ENCODE data around the gene MACROH2A1. TPM values are rescaled to one million over a fixed set of nuclear protein-coding genes. Genes with fewer than 3 reads are reported as not detected.

The MACROH2A1 gene
- total RNA-seq, 4 donors from 2014 or later = 104 to 167 (median 136) TPM

DNA sequence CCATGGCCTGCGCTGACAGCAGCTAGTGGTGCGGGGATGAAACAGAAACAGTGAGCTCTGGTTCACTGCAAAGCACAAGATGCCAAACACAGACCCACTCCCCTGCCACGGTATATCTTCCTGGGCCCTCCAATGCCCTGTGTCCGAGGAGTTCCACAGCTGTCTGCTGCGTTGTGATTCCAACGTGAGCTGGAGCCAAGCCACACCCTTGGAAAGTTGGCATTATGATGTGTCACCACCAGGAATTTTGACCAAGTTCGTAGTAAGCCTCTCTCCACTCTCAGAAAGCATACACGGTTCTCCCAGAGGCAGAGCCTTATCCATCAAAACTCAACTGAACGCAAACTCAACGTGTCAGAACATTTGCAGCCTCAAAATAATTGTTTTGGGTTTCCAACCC lies 55.6 kb downstream of the MACROH2A1 start:
- in situ Hi-C loops (cut with MboI; ENCODE audit: low sequenced_read_pairs in 4 of 4) = no loop called here
- H3K27me3 ChIP-seq = no peaks in the 10 kb centered on the region
- intact Hi-C loops (cut with DNase I; ENCODE audit: low total_unique reads) = no loop called here
- no peak for TF ChIP-seq POLR2A (IDR thresholded peaks at IDR 0.05)
- TF ChIP-seq, protein P1, sequence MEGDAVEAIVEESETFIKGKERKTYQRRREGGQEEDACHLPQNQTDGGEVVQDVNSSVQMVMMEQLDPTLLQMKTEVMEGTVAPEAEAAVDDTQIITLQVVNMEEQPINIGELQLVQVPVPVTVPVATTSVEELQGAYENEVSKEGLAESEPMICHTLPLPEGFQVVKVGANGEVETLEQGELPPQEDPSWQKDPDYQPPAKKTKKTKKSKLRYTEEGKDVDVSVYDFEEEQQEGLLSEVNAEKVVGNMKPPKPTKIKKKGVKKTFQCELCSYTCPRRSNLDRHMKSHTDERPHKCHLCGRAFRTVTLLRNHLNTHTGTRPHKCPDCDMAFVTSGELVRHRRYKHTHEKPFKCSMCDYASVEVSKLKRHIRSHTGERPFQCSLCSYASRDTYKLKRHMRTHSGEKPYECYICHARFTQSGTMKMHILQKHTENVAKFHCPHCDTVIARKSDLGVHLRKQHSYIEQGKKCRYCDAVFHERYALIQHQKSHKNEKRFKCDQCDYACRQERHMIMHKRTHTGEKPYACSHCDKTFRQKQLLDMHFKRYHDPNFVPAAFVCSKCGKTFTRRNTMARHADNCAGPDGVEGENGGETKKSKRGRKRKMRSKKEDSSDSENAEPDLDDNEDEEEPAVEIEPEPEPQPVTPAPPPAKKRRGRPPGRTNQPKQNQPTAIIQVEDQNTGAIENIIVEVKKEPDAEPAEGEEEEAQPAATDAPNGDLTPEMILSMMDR (IDR thresholded peaks at IDR 0.05 in 4 of 5, conservative IDR thresholded peaks at IDR 0.05 in 1 of 5) = no peak
- ATAC-seq (no peak), DNase-seq (no peak)
- H3K9me3 ChIP-seq = no peaks in the 10 kb centered on the region
- H3K4me1 ChIP-seq = no peaks in the 10 kb centered on the region
- no peak overlapping the region for H3K27ac ChIP-seq
- peaks cover 0 to 78% of the 10 kb centered on the region in 2 donors for H3K36me3 ChIP-seq
- no peak overlapping the region for H3K4me3 ChIP-seq

GRCh38 chr5:135342551-135342875 lies 56.5 kb downstream of the MACROH2A1 start:
- intact Hi-C loops (cut with DNase I; ENCODE audit: low total_unique reads) = no loop called here
- Histone ChIP-seq H3K4me3 (no peak overlapping the region), H3K27ac (no peak overlapping the region), H3K4me1 (no peaks in the 10 kb centered on the region), H3K9me3 (no peaks in the 10 kb centered on the region), H3K27me3 (no peaks in the 10 kb centered on the region), H3K36me3 (peaks cover 0 to 87% of the 10 kb centered on the region in 2 donors)
- TF ChIP-seq, protein P1 (IDR thresholded peaks at IDR 0.05 in 4 of 5, conservative IDR thresholded peaks at IDR 0.05 in 1 of 5) = no peak
- no peak for TF ChIP-seq POLR2A (IDR thresholded peaks at IDR 0.05)
- DNase-seq = no peak
- ATAC-seq = no peak
- in situ Hi-C loops (cut with MboI; ENCODE audit: low sequenced_read_pairs in 4 of 4) = no loop called here

DNA sequence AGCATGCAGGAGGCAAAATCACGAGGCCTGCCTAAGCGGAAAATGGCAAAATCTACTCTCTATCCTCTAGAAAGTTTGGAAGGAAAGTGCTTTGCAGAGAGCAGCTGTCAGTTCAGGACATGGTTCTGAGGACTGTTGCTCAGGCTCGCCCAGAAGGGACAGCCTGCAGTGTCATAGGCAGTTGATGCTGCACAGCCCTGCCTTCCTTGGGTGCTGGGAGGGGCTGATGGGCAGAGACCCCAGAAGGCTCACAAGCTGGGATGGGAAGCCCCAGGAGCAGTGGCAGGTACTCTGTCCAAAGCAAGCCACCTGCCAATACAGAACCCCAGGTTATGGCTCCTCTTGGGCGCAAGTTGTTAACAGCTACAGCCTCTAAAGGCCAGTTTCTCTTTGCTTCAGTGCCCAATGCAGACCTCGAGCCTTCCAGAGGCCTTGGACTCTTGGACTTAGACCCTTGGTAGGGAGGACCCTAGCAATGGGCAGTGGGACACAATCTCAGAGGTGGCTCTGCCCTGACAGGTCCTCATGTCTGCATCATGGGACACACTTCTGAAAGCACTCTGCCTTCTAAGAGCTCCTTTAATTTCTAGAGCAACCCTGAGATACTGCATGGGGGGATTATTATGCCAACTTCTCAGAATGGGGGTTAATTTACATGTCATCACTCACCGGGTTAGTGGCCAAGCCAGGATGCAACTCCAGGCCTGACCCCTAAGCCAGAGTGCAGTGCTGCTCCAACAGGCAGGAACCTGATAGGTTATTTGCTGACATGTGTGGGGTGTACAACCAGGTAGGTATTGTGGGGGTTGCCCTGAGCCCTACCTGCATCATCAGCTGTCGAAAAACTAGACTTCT lies 57.1 kb downstream of the MACROH2A1 start:
- no peak for DNase-seq
- no peak for TF ChIP-seq POLR2A (IDR thresholded peaks at IDR 0.05)

DNA sequence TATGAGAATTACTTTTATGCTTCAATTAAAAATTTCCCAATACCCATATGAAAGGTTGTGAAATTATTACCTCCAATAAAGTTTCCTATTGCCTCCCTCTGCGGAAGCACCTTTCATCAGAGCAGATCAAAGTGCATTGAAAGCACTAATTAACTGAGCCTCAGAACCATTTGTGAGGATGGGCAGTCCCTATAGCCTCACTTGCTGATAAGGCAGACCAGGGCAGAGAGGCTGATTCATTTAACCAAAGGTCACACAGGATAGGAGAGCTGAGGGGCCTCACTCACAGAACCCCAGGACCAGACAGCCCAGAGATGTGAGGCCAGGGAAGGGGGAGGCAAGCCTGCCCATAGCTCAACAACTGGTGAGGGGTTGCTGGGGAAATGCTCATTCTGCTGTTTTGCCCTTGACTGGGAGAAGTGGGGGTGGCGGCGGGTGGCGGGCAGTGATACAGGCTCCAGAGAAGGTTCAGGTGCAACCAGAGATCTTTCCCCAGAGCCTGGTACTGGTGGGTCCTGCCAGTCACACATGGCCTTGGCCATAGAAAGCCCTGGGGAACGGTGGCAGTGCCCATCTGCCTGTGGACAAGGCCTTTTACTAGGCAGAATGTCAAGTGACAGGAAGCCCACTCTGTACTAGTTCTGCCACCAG lies 57.9 kb downstream of the MACROH2A1 start:
- Histone ChIP-seq H3K27me3 (no peaks in the 10 kb centered on the region), H3K27ac (no peak overlapping the region), H3K4me1 (no peaks in the 10 kb centered on the region), H3K4me3 (no peak overlapping the region), H3K36me3 (peaks cover 0 to 85% of the 10 kb centered on the region in 2 donors), H3K9me3 (no peaks in the 10 kb centered on the region)
- ATAC-seq (no peak), DNase-seq (no peak)
- no peak for TF ChIP-seq POLR2A (IDR thresholded peaks at IDR 0.05)
- TF ChIP-seq, protein P1 (IDR thresholded peaks at IDR 0.05 in 4 of 5, conservative IDR thresholded peaks at IDR 0.05 in 1 of 5) = no peak
- in situ Hi-C loops (cut with MboI; ENCODE audit: low sequenced_read_pairs in 4 of 4) (no loop called here), intact Hi-C loops (cut with DNase I; ENCODE audit: low total_unique reads) (no loop called here)

More for the DNA sequence above, 57.1 kb downstream of the MACROH2A1 start:
- H3K9me3 ChIP-seq = no peaks in the 10 kb centered on the region
- H3K36me3 ChIP-seq = peaks cover 0 to 87% of the 10 kb centered on the region in 2 donors
- intact Hi-C loops (cut with DNase I; ENCODE audit: low total_unique reads) (no loop called here), in situ Hi-C loops (cut with MboI; ENCODE audit: low sequenced_read_pairs in 4 of 4) (no loop called here)
- no peak for ATAC-seq
- no peak overlapping the region for H3K27ac ChIP-seq
- no peaks in the 10 kb centered on the region for H3K4me1 ChIP-seq
- no peaks in the 10 kb centered on the region for H3K27me3 ChIP-seq
- no peak overlapping the region for H3K4me3 ChIP-seq

DNA sequence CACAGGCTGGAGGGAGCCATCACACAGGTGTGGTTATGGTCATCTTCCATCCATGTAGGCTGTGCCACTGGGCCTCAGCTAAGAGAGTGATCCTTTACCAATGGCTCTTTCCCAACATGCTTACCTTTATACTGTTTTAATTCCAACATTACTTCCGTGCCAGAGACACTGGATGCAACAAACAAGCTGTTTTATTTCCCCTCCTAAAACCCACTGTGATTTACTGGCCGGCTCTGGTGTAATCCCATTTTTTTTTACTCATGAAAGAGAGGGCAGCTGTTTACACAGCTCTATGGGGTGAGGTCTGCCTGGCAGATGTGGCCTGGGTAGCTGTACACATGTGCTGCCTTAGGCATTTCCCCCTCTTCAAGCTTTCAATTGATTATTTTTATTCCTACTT lies 58.5 kb downstream of the MACROH2A1 start:
- no peak for ATAC-seq
- in situ Hi-C loops (cut with MboI; ENCODE audit: low sequenced_read_pairs in 4 of 4) = no loop called here

More for the DNA sequence above, 58.5 kb downstream of the MACROH2A1 start:
- Histone ChIP-seq H3K27ac (no peak overlapping the region), H3K4me3 (no peak overlapping the region), H3K36me3 (peaks cover 0 to 79% of the 10 kb centered on the region in 2 donors), H3K4me1 (no peaks in the 10 kb centered on the region), H3K27me3 (no peaks in the 10 kb centered on the region), H3K9me3 (no peaks in the 10 kb centered on the region)
- intact Hi-C loops (cut with DNase I; ENCODE audit: low total_unique reads) = no loop called here
- TF ChIP-seq, protein P1 (IDR thresholded peaks at IDR 0.05 in 4 of 5, conservative IDR thresholded peaks at IDR 0.05 in 1 of 5) = no peak
- no peak for TF ChIP-seq POLR2A (IDR thresholded peaks at IDR 0.05)
- DNase-seq = no peak
